Sigmoid colon (tissue), 7 donors: ENCODE data around the gene SYPL1. TPM values are rescaled to one million over a fixed set of nuclear protein-coding genes. Genes with fewer than 3 reads are reported as not detected.

Experiments used
- DNase-seq: peaks from one replicate; pipeline ENCODE4 v3.0.0-alpha.2; 2019
- H3K27ac ChIP-seq, 4 donors: fragments of 200-600 bp; sonication (generic); one replicate each; pipeline ENCODE4 v1.5.1; 2016 to 2019; ENCODE audit warnings: mild to moderate bottlenecking in 1 of 4
- H3K27me3 ChIP-seq, 3 donors: fragments of 200-600 bp; sonication (generic); one replicate each; pipeline ENCODE4 v1.5.1; 2019; ENCODE audit warnings: mild to moderate bottlenecking in 1 of 3
- H3K36me3 ChIP-seq, 4 donors: fragments of 200-600 bp; sonication (generic); one replicate each; pipeline ENCODE4 v1.5.1; 2016 to 2019
- H3K4me1 ChIP-seq, 4 donors: fragments of 200-600 bp; sonication (generic); one replicate each; pipeline ENCODE4 v1.5.1; 2017 to 2019
- H3K4me3 ChIP-seq, 4 donors: fragments of 200-600 bp; sonication (generic); one replicate each; pipeline ENCODE4 v1.5.1; 2017 to 2019; ENCODE audit warnings: mild to moderate bottlenecking in 2 of 4, moderate library complexity in 1 of 4
- H3K9me3 ChIP-seq, 4 donors: fragments of 200-600 bp in 3 of 4; sonication (generic) in 3 of 4; one replicate each; pipeline versions ENCODE4 v1.5.1 to v1.6.1; 2013 to 2019
- CTCF ChIP-seq, 4 experiments: fragments of 450-650 bp in 3 of 4; fragments of 200-600 bp in 1 of 4; IDR thresholded peaks; one replicate each; pipeline ENCODE4 v1.5.1; 2016 to 2019; ENCODE audit warnings: antibody characterized with exemption in 4 of 4, mild to moderate bottlenecking in 3 of 4, moderate library complexity in 2 of 4
- EP300 ChIP-seq, 4 donors: sonication (generic); formaldehyde crosslinking; IDR thresholded peaks; one replicate each; pipeline ENCODE4 v1.6.1; 2017; ENCODE audit warnings: antibody characterized with exemption in 4 of 4
- POLR2A ChIP-seq, 2 donors: fragments of 450-650 bp; IDR thresholded peaks; one replicate each; pipeline ENCODE4 v1.6.1; 2016; ENCODE audit warnings: antibody characterized with exemption in 2 of 2, mild to moderate bottlenecking in 2 of 2, moderate library complexity in 2 of 2
- POLR2AphosphoS5 ChIP-seq, 4 donors: sonication (generic); formaldehyde crosslinking; IDR thresholded peaks; one replicate each; pipeline ENCODE4 v1.6.1; 2017; ENCODE audit warnings: antibody characterized with exemption in 4 of 4
- WGBS, 2 donors: extraction: QIAGEN DNeasy Blood & Tissue Kit; methylation state at CpG; one replicate each; pipeline ENCODE4 v1.1.7; 2013; 5-methylcytosine and 5-hydroxymethylcytosine counted together
- intact Hi-C: fragments of 100-400 bp; cut with DNase I; formaldehyde crosslinking; loops from one replicate; pipeline ENCODE4 v1.15.1; 2023
- polyA plus RNA-seq, 3 donors: library from polyadenylated mRNA; stranded (reverse); fragments of 200-250 nt; gene quantifications; one replicate each; pipeline ENCODE4 v1.2.3, GENCODE V29; 2013
- total RNA-seq, 4 donors: library from RNA; depleted of rRNA; stranded (reverse); fragments of >200 nt; gene quantifications; one replicate each; pipeline ENCODE4 v1.1.0, GENCODE V29; 2016
- donor health status: healthy with polysubstance abuse.
- donor health status: Bipolar disorder and iron deficiency.
- donor health status: healthy.

SYPL1 gene
- total and polyA plus RNA-seq, 7 donors, result 21.0 to 184 (median 99.5) TPM

- H3K4me1 ChIP-seq, result peaks cover 0 to 94% (median 74%) of the 10 kb centered on the region in 4 donors
- intact Hi-C loops, result loop anchor here (10.0 kb wide), 1 partner anchor 219 kb away; the partner anchor contains the start of gene NAMPT
- no peaks in the 10 kb centered on the region for H3K36me3 ChIP-seq
- no peaks in the 10 kb centered on the region for H3K9me3 ChIP-seq
- H3K27me3 ChIP-seq, result no peaks in the 10 kb centered on the region
- WGBS, 2 donors, result 13 to 57% methylated on average over 26 of the region's 26 CpGs
- TF ChIP-seq EP300 (IDR thresholded peaks at IDR 0.05) (no peak), CTCF (IDR thresholded peaks at IDR 0.05) (no peak), POLR2A (IDR thresholded peaks at IDR 0.05) (peak in 1 of 2 donors; percentile 2), POLR2AphosphoS5 (IDR thresholded peaks at IDR 0.05) (peak in 2 of 4 donors; percentile 9 to 13)
- peak overlapping the region; percentile 88 to 90 (median 88) for H3K27ac ChIP-seq
- peak; percentile 76 for DNase-seq
- H3K4me3 ChIP-seq, result peak overlapping the region in 3 of 4 donors; percentile 22 to 33 (median 30)
Measured at GRCh38 chr7:106065575-106066500, 46.3 kb downstream of the SYPL1 start.

GRCh38 chr7:106064771-106065574 is 47.1 kb downstream of the SYPL1 start:
- peak; percentile 97 for DNase-seq
- Histone ChIP-seq H3K27ac (peak overlapping the region; percentile 88 to 90 (median 88)), H3K27me3 (no peaks in the 10 kb centered on the region), H3K9me3 (no peaks in the 10 kb centered on the region), H3K4me1 (peaks cover 0 to 93% (median 71%) of the 10 kb centered on the region in 4 donors), H3K36me3 (no peaks in the 10 kb centered on the region), H3K4me3 (peak overlapping the region in 3 of 4 donors; percentile 22 to 33 (median 30))
- TF ChIP-seq EP300 (IDR thresholded peaks at IDR 0.05), result peak in 1 of 4 donors; percentile 37
- TF ChIP-seq POLR2A (IDR thresholded peaks at IDR 0.05), result no peak
- peak; percentile 65 to 76 (median 70) for TF ChIP-seq POLR2AphosphoS5 (IDR thresholded peaks at IDR 0.05)
- intact Hi-C loops, result loop anchor here (10.0 kb wide), 1 partner anchor 220 kb away; the partner anchor contains the start of gene NAMPT
- 42 to 64% methylated on average over 14 of the region's 14 CpGs for WGBS, 2 donors

GRCh38 chr7:106064316-106064715 is 47.8 kb downstream of the SYPL1 start:
- H3K27ac ChIP-seq, result peak overlapping the region; percentile 88 to 90 (median 88)
- H3K36me3 ChIP-seq, result no peaks in the 10 kb centered on the region
- H3K4me3 ChIP-seq, result no peak overlapping the region
- H3K9me3 ChIP-seq, result no peaks in the 10 kb centered on the region
- intact Hi-C loops, result loop anchor here (10.0 kb wide), 1 partner anchor 220 kb away; the partner anchor contains the start of gene NAMPT
- H3K27me3 ChIP-seq, result no peaks in the 10 kb centered on the region
- TF ChIP-seq POLR2AphosphoS5 (IDR thresholded peaks at IDR 0.05), result no peak
- no peak for TF ChIP-seq CTCF (IDR thresholded peaks at IDR 0.05)
- TF ChIP-seq POLR2A (IDR thresholded peaks at IDR 0.05), result no peak
- no peak for TF ChIP-seq EP300 (IDR thresholded peaks at IDR 0.05)
- H3K4me1 ChIP-seq, result peaks cover 0 to 90% (median 69%) of the 10 kb centered on the region in 4 donors
- DNase-seq, result no peak
- WGBS, 2 donors, result 62 to 66% methylated on average over 8 of the region's 8 CpGs

- Histone ChIP-seq H3K4me3 (no peak overlapping the region), H3K27me3 (no peaks in the 10 kb centered on the region), H3K4me1 (peaks cover 0 to 90% (median 69%) of the 10 kb centered on the region in 4 donors), H3K9me3 (no peaks in the 10 kb centered on the region), H3K27ac (peak overlapping the region; percentile 88 to 90 (median 88)), H3K36me3 (no peaks in the 10 kb centered on the region)
- DNase-seq, result no peak
- intact Hi-C loops, result loop anchor here (10.0 kb wide), 1 partner anchor 221 kb away; the partner anchor contains the start of gene NAMPT
- TF ChIP-seq EP300 (IDR thresholded peaks at IDR 0.05) (no peak), POLR2A (IDR thresholded peaks at IDR 0.05) (no peak), CTCF (IDR thresholded peaks at IDR 0.05) (no peak), POLR2AphosphoS5 (IDR thresholded peaks at IDR 0.05) (no peak)
- WGBS, 2 donors, result 87 to 92% methylated on average over 2 of the region's 2 CpGs
Measured at GRCh38 chr7:106063692-106064091, 48.4 kb downstream of the SYPL1 start.
